ENCODE data around the gene DAB2. TPM values are rescaled to one million over a fixed set of nuclear protein-coding genes. Genes with fewer than 3 reads are reported as not detected.

DAB2 gene
- polyA plus RNA-seq, 1 donor (not counting 4 experiments of a cell fraction or from before 2014, with no cell fraction given) = 10.4 TPM

DNA sequence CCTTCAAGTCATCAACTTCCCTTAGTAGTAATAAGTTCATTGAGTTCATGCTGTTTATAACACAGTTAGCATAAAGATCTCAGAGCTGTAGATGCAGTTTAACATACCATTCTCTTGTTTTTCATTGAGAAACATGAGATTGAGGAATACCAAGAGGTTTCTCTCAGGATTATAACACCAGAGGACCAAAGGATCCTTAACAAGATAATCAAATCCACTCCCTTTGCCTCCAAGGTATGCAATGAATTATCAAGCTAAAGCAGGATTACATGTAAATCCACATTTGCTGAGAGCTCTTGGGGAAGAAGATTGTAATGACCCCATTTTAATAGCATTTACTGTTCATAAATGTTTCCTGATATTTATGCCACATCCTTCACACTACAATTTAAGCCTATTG, 35.1 kb upstream of the DAB2 start:
- H3K4me3 ChIP-seq (ENCODE audit: control insufficient read depth in 2 of 3, extremely low read depth in 1 of 3, insufficient read depth in 2 of 3, low read depth in 1 of 3, low read length in 3 of 3) = no peak overlapping the region
- no peak overlapping the region for H3K9ac ChIP-seq (ENCODE audit: control insufficient read depth, extremely low read depth, insufficient read depth, low read length)
- TF ChIP-seq, protein P1, sequence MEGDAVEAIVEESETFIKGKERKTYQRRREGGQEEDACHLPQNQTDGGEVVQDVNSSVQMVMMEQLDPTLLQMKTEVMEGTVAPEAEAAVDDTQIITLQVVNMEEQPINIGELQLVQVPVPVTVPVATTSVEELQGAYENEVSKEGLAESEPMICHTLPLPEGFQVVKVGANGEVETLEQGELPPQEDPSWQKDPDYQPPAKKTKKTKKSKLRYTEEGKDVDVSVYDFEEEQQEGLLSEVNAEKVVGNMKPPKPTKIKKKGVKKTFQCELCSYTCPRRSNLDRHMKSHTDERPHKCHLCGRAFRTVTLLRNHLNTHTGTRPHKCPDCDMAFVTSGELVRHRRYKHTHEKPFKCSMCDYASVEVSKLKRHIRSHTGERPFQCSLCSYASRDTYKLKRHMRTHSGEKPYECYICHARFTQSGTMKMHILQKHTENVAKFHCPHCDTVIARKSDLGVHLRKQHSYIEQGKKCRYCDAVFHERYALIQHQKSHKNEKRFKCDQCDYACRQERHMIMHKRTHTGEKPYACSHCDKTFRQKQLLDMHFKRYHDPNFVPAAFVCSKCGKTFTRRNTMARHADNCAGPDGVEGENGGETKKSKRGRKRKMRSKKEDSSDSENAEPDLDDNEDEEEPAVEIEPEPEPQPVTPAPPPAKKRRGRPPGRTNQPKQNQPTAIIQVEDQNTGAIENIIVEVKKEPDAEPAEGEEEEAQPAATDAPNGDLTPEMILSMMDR (optimal IDR thresholded peaks at IDR 0.05 in 1 of 3, IDR thresholded peaks at IDR 0.05 in 1 of 3, conservative IDR thresholded peaks at IDR 0.05 in 1 of 3; ENCODE audit: extremely low read depth in 1 of 3, insufficient read depth in 2 of 3, low read length in 3 of 3) = no peak
- TF ChIP-seq EZH2 (IDR thresholded peaks at IDR 0.05; ENCODE audit: low read length) = no peak
- H4K20me1 ChIP-seq (ENCODE audit: control insufficient read depth, extremely low read depth, insufficient read depth, low read length) = no peaks in the 10 kb centered on the region
- dilution Hi-C loops (cut with MboI; ENCODE audit: extremely low pct_ligation_motif_present, low sequenced_read_pairs) = no loop called here
- no peaks in the 10 kb centered on the region for H3K36me3 ChIP-seq (ENCODE audit: control insufficient read depth in 2 of 2, extremely low read depth in 1 of 2, insufficient read depth in 2 of 2, low read length in 2 of 2)
- no peaks in the 10 kb centered on the region for H3K4me1 ChIP-seq (ENCODE audit: control insufficient read depth, extremely low read depth, insufficient read depth, low read length)
- no peaks in the 10 kb centered on the region for H3K9me1 ChIP-seq (ENCODE audit: control insufficient read depth, extremely low read depth, insufficient read depth, low read length)
- no peak for FAIRE-seq
- no peaks in the 10 kb centered on the region for H3K9me3 ChIP-seq (ENCODE audit: control insufficient read depth, low read depth, low read length)
- no peak overlapping the region for H3K4me2 ChIP-seq (ENCODE audit: control insufficient read depth, extremely low read depth, insufficient read depth, low read depth, low read length)
- no peak overlapping the region for H3K27ac ChIP-seq (ENCODE audit: control insufficient read depth, insufficient read depth, low read length)
- DNase-seq (ENCODE audit: low read depth, low spot score) = no peak
- H3K27me3 ChIP-seq (ENCODE audit: control insufficient read depth, extremely low read depth, insufficient read depth, low read length) = no peaks in the 10 kb centered on the region
- H2AFZ ChIP-seq (ENCODE audit: control insufficient read depth, low read length) = no peak overlapping the region
- H3K79me2 ChIP-seq (ENCODE audit: control insufficient read depth, insufficient read depth, low read length) = no peaks in the 10 kb centered on the region

GRCh38 chr5:39459071-39459470, 34.3 kb upstream of the DAB2 start:
- Histone ChIP-seq H2AFZ (ENCODE audit: control insufficient read depth, low read length) (no peak overlapping the region), H3K9ac (ENCODE audit: control insufficient read depth, extremely low read depth, insufficient read depth, low read length) (no peak overlapping the region), H3K4me1 (ENCODE audit: control insufficient read depth, extremely low read depth, insufficient read depth, low read length) (no peaks in the 10 kb centered on the region), H3K27me3 (ENCODE audit: control insufficient read depth, extremely low read depth, insufficient read depth, low read length) (no peaks in the 10 kb centered on the region), H3K79me2 (ENCODE audit: control insufficient read depth, insufficient read depth, low read length) (no peaks in the 10 kb centered on the region), H3K36me3 (ENCODE audit: control insufficient read depth in 2 of 2, extremely low read depth in 1 of 2, insufficient read depth in 2 of 2, low read length in 2 of 2) (no peaks in the 10 kb centered on the region), H3K27ac (ENCODE audit: control insufficient read depth, insufficient read depth, low read length) (no peak overlapping the region), H3K9me3 (ENCODE audit: control insufficient read depth, low read depth, low read length) (no peaks in the 10 kb centered on the region), H3K9me1 (ENCODE audit: control insufficient read depth, extremely low read depth, insufficient read depth, low read length) (no peaks in the 10 kb centered on the region), H3K4me2 (ENCODE audit: control insufficient read depth, extremely low read depth, insufficient read depth, low read depth, low read length) (no peak overlapping the region), H3K4me3 (ENCODE audit: control insufficient read depth in 2 of 3, extremely low read depth in 1 of 3, insufficient read depth in 2 of 3, low read depth in 1 of 3, low read length in 3 of 3) (no peak overlapping the region), H4K20me1 (ENCODE audit: control insufficient read depth, extremely low read depth, insufficient read depth, low read length) (no peaks in the 10 kb centered on the region)
- FAIRE-seq = no peak
- TF ChIP-seq EZH2 (IDR thresholded peaks at IDR 0.05; ENCODE audit: low read length) = no peak
- TF ChIP-seq, protein P1 (optimal IDR thresholded peaks at IDR 0.05 in 1 of 3, IDR thresholded peaks at IDR 0.05 in 1 of 3, conservative IDR thresholded peaks at IDR 0.05 in 1 of 3; ENCODE audit: extremely low read depth in 1 of 3, insufficient read depth in 2 of 3, low read length in 3 of 3) = no peak
- no peak for DNase-seq (ENCODE audit: low read depth, low spot score)
- dilution Hi-C loops (cut with MboI; ENCODE audit: extremely low pct_ligation_motif_present, low sequenced_read_pairs) = no loop called here
